ENCODE data around the gene PDZRN3. TPM values are rescaled to one million over a fixed set of nuclear protein-coding genes. Genes with fewer than 3 reads are reported as not detected.

Gene PDZRN3
- total RNA-seq, 1 donor from 2014 or later = 58.6 TPM

DNA sequence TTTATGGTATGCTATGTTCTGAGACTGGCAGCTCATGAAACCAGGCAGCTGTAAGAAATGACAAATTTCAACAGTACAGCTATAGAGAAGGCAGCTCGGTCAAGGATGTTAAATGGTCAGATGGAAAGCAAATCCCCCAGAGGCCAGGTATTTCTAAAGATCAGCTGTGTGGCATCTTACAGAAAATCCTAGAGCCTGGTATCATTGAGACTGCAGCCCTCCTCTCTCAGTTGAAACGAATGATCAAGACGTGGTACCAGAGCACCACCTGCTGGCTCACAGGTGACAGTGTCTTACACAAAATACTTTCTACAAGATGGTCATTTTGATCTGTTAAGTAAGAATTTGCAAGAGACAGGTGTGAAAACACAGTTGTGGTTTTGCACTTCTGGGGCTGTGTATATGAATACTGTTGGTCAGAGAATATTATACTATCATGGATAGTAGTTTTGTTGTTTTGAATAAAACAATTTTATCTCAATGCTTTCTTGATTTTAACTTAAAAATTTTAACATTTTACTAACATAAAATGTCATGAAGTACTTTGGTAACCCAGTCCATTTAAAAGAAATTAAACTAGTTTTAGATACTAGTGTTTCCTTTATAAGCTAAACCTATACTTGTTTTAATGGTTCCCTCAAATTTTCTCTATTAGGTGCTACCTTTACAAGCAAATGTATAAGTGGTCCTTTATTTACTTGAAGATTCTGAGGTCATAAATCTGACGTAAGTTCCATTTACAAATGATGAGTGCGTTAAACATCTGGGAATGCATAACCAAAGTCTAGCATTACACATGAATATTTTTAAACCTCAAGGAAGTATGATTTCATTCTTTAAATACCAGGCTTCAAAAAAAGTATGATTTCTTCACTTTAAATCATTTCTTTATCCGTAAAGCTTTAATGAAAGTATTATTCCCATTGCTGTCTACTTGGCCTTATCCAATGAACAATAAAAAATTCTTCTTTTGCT, 121.8 kb downstream of the PDZRN3 start:
- no peak overlapping the region for H3K27ac Mint-ChIP-seq
- H3K9me3 Mint-ChIP-seq = no peaks in the 10 kb centered on the region
- TF ChIP-seq, protein P1, sequence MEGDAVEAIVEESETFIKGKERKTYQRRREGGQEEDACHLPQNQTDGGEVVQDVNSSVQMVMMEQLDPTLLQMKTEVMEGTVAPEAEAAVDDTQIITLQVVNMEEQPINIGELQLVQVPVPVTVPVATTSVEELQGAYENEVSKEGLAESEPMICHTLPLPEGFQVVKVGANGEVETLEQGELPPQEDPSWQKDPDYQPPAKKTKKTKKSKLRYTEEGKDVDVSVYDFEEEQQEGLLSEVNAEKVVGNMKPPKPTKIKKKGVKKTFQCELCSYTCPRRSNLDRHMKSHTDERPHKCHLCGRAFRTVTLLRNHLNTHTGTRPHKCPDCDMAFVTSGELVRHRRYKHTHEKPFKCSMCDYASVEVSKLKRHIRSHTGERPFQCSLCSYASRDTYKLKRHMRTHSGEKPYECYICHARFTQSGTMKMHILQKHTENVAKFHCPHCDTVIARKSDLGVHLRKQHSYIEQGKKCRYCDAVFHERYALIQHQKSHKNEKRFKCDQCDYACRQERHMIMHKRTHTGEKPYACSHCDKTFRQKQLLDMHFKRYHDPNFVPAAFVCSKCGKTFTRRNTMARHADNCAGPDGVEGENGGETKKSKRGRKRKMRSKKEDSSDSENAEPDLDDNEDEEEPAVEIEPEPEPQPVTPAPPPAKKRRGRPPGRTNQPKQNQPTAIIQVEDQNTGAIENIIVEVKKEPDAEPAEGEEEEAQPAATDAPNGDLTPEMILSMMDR (conservative IDR thresholded peaks at IDR 0.05) = peak; percentile 95

DNA sequence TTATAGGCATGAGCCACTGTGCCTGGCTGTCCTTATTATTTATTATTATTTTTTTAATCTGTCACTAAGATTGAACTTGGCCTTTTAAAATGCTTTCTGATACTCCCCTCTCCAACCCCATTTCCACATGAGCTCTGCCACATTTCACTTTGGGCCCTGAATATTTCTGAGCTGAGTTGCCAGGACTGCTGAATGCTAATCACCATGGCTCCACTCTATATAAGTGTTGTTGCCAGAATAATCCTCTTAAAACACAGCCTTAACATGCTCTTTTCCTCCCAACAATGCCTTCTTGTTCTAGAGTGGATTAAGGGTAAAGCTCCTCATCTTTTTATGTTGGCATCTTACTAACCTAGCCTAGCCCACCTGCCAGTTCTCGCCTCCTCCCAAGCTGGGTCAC, 124.4 kb downstream of the PDZRN3 start:
- no peaks in the 10 kb centered on the region for H3K36me3 Mint-ChIP-seq
- no peak overlapping the region for H3K27ac Mint-ChIP-seq
- TF ChIP-seq, protein P1 (conservative IDR thresholded peaks at IDR 0.05) = no peak
- no peaks in the 10 kb centered on the region for H3K9me3 Mint-ChIP-seq
- H3K4me3 Mint-ChIP-seq = no peak overlapping the region
- DNase-seq (ENCODE audit: extremely low spot score, unreplicated experiment) = no peak
- H3K27me3 Mint-ChIP-seq = no peaks in the 10 kb centered on the region
- peaks cover 50% of the 10 kb centered on the region for H3K4me1 Mint-ChIP-seq (ENCODE audit: unreplicated experiment)

More for the DNA sequence above, 121.8 kb downstream of the PDZRN3 start:
- peaks cover 36% of the 10 kb centered on the region for H3K4me1 Mint-ChIP-seq (ENCODE audit: unreplicated experiment)
- no peaks in the 10 kb centered on the region for H3K27me3 Mint-ChIP-seq
- H3K36me3 Mint-ChIP-seq = no peaks in the 10 kb centered on the region
- peak overlapping the region; percentile 21 for H3K4me3 Mint-ChIP-seq
- no peak for DNase-seq (ENCODE audit: extremely low spot score, unreplicated experiment)

DNA sequence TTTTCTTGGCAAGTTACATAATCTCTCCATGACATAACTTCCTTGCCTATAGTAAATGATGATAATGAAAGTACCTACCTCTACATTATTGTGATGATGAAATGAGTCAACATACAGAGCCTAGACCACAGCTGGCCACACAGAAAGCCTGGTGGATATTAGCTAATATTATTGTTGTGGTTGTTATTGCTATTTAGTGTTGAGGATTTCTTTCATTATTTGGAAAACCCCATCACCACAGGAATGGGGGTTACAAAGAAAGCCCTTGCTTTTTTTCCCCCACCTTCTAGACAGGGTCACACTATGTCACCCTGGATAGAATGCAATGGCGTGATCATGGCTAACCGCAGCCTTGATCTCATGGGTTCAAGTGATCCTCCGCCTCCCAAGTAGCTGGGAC, 125.0 kb downstream of the PDZRN3 start:
- H3K4me3 Mint-ChIP-seq = no peak overlapping the region

DNA sequence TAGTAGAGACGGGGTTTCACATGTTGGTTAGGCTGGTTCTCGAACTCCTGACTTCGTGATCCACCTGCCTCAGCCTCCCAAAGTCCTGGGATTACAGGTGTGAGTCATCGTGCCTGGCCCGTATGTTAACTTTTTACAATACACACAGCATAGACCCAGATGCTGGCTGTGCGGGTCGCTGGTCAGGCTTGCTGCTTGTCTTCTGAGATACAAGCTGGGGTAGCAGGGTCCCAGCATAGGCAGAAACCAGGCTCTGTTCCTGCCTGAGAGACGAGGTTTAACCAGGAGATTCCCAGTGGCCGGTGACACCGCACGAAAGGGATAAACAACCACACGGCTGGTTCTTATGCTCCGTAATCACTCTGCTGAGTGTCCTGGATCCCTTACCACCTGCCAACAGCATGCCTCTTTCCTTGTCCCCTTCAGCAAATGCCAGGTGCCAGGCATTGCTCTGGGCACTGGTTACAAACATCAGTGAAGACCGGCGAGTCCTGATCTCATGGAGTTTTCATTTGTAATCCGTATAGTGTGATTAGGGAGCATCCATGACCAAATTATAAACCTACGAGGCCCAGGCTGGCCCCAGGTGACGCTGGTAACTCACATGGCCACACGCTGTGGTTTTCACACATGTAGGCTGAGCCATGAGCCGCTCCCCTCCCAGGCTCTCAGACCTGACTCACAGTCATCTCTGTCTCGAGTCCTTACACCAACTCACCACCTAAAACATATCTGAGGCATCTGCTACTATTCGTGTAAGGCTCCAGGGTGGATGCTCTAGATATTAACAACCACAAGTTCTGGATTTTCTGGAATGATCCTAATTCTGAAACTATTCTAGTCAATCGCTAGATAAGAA, 125.7 kb downstream of the PDZRN3 start:
- TF ChIP-seq, protein P1 (conservative IDR thresholded peaks at IDR 0.05) = no peak
- H3K27ac Mint-ChIP-seq = no peak overlapping the region
- H3K4me1 Mint-ChIP-seq (ENCODE audit: unreplicated experiment) = peaks cover 44% of the 10 kb centered on the region
- no peaks in the 10 kb centered on the region for H3K36me3 Mint-ChIP-seq
- no peaks in the 10 kb centered on the region for H3K27me3 Mint-ChIP-seq
- no peaks in the 10 kb centered on the region for H3K9me3 Mint-ChIP-seq
- no peak overlapping the region for H3K4me3 Mint-ChIP-seq
- DNase-seq (ENCODE audit: extremely low spot score, unreplicated experiment) = no peak

More for the DNA sequence above, 125.0 kb downstream of the PDZRN3 start:
- DNase-seq (ENCODE audit: extremely low spot score, unreplicated experiment) = no peak
- Mint-ChIP-seq H3K9me3 (no peaks in the 10 kb centered on the region), H3K27me3 (no peaks in the 10 kb centered on the region), H3K36me3 (no peaks in the 10 kb centered on the region), H3K4me1 (ENCODE audit: unreplicated experiment) (peaks cover 49% of the 10 kb centered on the region), H3K27ac (no peak overlapping the region)
- TF ChIP-seq, protein P1 (conservative IDR thresholded peaks at IDR 0.05) = no peak

DNA sequence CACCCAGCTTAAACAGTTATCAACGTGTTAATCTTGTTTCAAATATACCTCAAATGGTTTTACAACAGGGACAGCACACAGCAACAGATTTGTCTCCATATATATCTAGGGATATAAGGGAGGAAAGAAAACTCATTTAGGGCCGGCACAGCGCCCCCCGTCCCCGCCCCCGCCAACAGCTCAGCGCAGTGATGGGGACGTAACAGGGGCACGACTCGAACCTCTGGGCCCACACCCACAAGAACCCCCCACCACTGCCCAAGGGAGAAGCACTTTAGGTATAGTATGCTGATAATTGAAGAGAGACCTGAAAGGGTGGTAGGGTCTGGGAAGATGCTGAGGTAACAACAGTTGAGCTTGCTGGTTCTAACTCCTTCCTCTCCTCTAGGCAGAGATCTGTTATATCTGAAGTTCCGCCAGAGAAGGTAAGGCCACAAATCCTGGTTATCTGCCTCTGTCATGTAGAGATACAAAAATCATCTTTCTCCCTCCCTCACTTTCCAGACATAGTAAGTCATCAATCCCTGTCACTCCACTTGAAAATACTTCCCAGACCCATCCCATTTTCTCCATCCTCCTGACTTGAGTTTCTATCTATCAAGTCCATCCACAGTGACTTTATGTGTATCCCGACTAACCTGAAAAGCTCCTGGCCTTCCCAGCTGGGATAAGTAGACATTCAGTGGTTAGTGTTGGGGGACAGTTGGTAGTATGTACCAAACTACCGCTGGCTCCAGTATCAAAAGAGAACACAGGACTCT, 126.9 kb downstream of the PDZRN3 start:
- no peaks in the 10 kb centered on the region for H3K9me3 Mint-ChIP-seq
- no peak overlapping the region for H3K27ac Mint-ChIP-seq
- H3K4me3 Mint-ChIP-seq = no peak overlapping the region
- DNase-seq (ENCODE audit: extremely low spot score, unreplicated experiment) = no peak
- H3K27me3 Mint-ChIP-seq = no peaks in the 10 kb centered on the region
- peaks cover 40% of the 10 kb centered on the region for H3K4me1 Mint-ChIP-seq (ENCODE audit: unreplicated experiment)
- no peaks in the 10 kb centered on the region for H3K36me3 Mint-ChIP-seq
- TF ChIP-seq, protein P1 (conservative IDR thresholded peaks at IDR 0.05) = no peak
